B cell (primary cell): ENCODE data around the gene ULK4. TPM values are rescaled to one million over a fixed set of nuclear protein-coding genes. Genes with fewer than 3 reads are reported as not detected.

Source experiments
- ATAC-seq: fragments of 200-7000 bp; cut with Tn5 transposase; one replicate; pipeline ENCODE4 v1.10.0; 2021; ENCODE audit warnings: low read depth, mild to moderate bottlenecking, moderate number of reproducible peaks, moderate library complexity
- CTCF ChIA-PET: fragments of 350-600 bp; sonication (Branson Sonifier 250); formaldehyde crosslinking; loops from one replicate; lab custom pipeline; 2021; ENCODE audit warnings: antibody characterized with exemption, inconsistent platforms; lab: Charles Lee
- POLR2A ChIA-PET: fragments of 350-600 bp; sonication (Branson Sonifier 250); formaldehyde crosslinking; loops from one replicate; lab custom pipeline; 2021; ENCODE audit warnings: antibody characterized with exemption; lab: Charles Lee
- DNase-seq: peaks from one replicate; pipeline ENCODE4 v3.0.0; 2013
- H2AFZ ChIP-seq: 2 replicates; pipeline ENCODE4 v1.6.1; 2012; ENCODE audit warnings: mild to moderate bottlenecking, low read depth, low read length; ENCODE audit not compliant: insufficient read depth, poor library complexity, severe bottlenecking
- H3K27ac ChIP-seq, 2 donors: 1 replicate in 1 of 2; 2 replicates in 1 of 2; pipeline ENCODE4 v1.5.1; 2012 to 2013; ENCODE audit warnings: low read length in 2 of 2, mild to moderate bottlenecking in 2 of 2, moderate library complexity in 1 of 2
- H3K27me3 ChIP-seq, 4 experiments: fragments of 200-600 bp in 1 of 4; sonication (generic) in 1 of 4; replicated peaks in 1 of 4; 1 replicate in 2 of 4; 2 replicates in 2 of 4; pipeline versions ENCODE4 v1.6.1 to v1.7.0; 2013 to 2016; ENCODE audit warnings: low read length in 3 of 4, mild to moderate bottlenecking in 2 of 4, mixed read lengths in 1 of 4, moderate library complexity in 1 of 4; ENCODE audit not compliant: insufficient read depth in 4 of 4, control insufficient read depth in 3 of 4; ENCODE audit errors: control extremely low read depth in 1 of 4
- H3K36me3 ChIP-seq, 2 experiments: replicated peaks in 1 of 2; 1 replicate in 1 of 2; 2 replicates in 1 of 2; pipeline versions ENCODE4 v1.6.1 to v1.7.1; 2013; ENCODE audit warnings: low read length in 1 of 2; ENCODE audit not compliant: insufficient read depth in 2 of 2, control insufficient read depth in 1 of 2; ENCODE audit errors: control extremely low read depth in 1 of 2, extremely low read depth in 1 of 2
- H3K4me1 ChIP-seq, 2 donors: fragments of 200-600 bp in 1 of 2; sonication (generic) in 1 of 2; 1 replicate in 1 of 2; 2 replicates in 1 of 2; pipeline versions ENCODE4 v1.5.1 to v1.6.1; 2013 to 2017; ENCODE audit warnings: low read length in 2 of 2; ENCODE audit not compliant: control insufficient read depth in 2 of 2, insufficient read depth in 2 of 2
- H3K4me2 ChIP-seq: replicated peaks from 2 replicates; pipeline ENCODE3; 2012; ENCODE audit warnings: mild to moderate bottlenecking, low read depth, low read length; ENCODE audit not compliant: poor library complexity, severe bottlenecking
- H3K4me3 ChIP-seq, 5 experiments: fragments of 200-600 bp in 1 of 5; sonication (generic) in 1 of 5; 1 replicate in 3 of 5; 2 replicates in 2 of 5; pipeline versions ENCODE4 v1.5.1 to v1.7.0; 2011 to 2016; ENCODE audit warnings: low read length in 4 of 5, mild to moderate bottlenecking in 4 of 5, low read depth in 2 of 5, control low read depth in 1 of 5, moderate library complexity in 1 of 5; ENCODE audit not compliant: insufficient read depth in 1 of 5; ENCODE audit errors: control extremely low read depth in 1 of 5, extremely low read depth in 1 of 5
- H3K79me2 ChIP-seq: fragments of 200-600 bp; sonication (generic); one replicate; pipeline ENCODE4 v1.6.0; 2016; ENCODE audit warnings: low read length; ENCODE audit not compliant: control insufficient read depth, insufficient read depth
- H3K9ac ChIP-seq: fragments of 200-600 bp; sonication (generic); 2 replicates; pipeline ENCODE4 v1.6.1; 2017; ENCODE audit warnings: mild to moderate bottlenecking, low read length, moderate library complexity
- H3K9me3 ChIP-seq, 3 donors: one replicate each; pipeline versions ENCODE4 v1.6.1 to v1.7.1; 2013; ENCODE audit warnings: low read length in 2 of 3; ENCODE audit not compliant: control insufficient read depth in 2 of 3, insufficient read depth in 1 of 3; ENCODE audit errors: control extremely low read depth in 1 of 3
- H4K20me1 ChIP-seq: 2 replicates; pipeline ENCODE4 v1.6.0; 2012; ENCODE audit warnings: mild to moderate bottlenecking, low read length; ENCODE audit not compliant: insufficient read depth, control insufficient read depth, poor library complexity, severe bottlenecking
- H3K27ac Mint-ChIP-seq: one replicate; pipeline ENCODE4 v1.8.0; 2021; ENCODE audit warnings: mixed read lengths
- H3K27me3 Mint-ChIP-seq: one replicate; pipeline ENCODE4 v1.8.0; 2021; ENCODE audit warnings: mixed read lengths
- H3K4me1 Mint-ChIP-seq: one replicate; pipeline ENCODE4 v1.8.0; 2021; ENCODE audit warnings: mixed read lengths
- H3K4me3 Mint-ChIP-seq: one replicate; pipeline ENCODE4 v1.8.0; 2021; ENCODE audit warnings: mixed read lengths
- H3K9me3 Mint-ChIP-seq: one replicate; pipeline ENCODE4 v1.8.0; 2022; ENCODE audit warnings: mixed read lengths; ENCODE audit not compliant: insufficient read depth
- CTCF ChIP-seq: fragments of 200-600 bp; IDR thresholded peaks from one replicate; pipeline ENCODE4 v1.8.0; 2022; ENCODE audit warnings: antibody characterized with exemption, mild to moderate bottlenecking
- EZH2 ChIP-seq: IDR thresholded peaks from 2 replicates; pipeline ENCODE4 v1.6.1; 2012; ENCODE audit warnings: borderline replicate concordance, low read depth, mild to moderate bottlenecking, moderate library complexity, low read length; ENCODE audit not compliant: insufficient read depth, poor library complexity, severe bottlenecking
- WGBS: methylation state at CpG from one replicate; pipeline ENCODE4 v1.1.5; 2013; ENCODE audit warnings: missing lambda C conversion rate; ENCODE audit not compliant: insufficient coverage; 5-methylcytosine and 5-hydroxymethylcytosine counted together
- intact Hi-C: fragments of 100-400 bp; cut with micrococcal nuclease; formaldehyde crosslinking; loops from one replicate; pipeline ENCODE4 v1.10.0; 2022
- polyA plus RNA-seq: library from polyadenylated mRNA; depleted of rRNA; stranded (reverse); fragments of >200 nt; gene quantifications from 2 replicates; pipeline ENCODE4 v1.2.3, GENCODE V29; 2012
- total RNA-seq, 2 donors: library from RNA; stranded (reverse); fragments of 120-200 nt in 1 of 2; gene quantifications; 1 replicate in 1 of 2; 2 replicates in 1 of 2; pipeline versions ENCODE4 v1.2.3 to v1.2.4, GENCODE V29; 2013 to 2022

Gene ULK4
- total and polyA plus RNA-seq, 2 donors (not counting 1 experiment from before 2014, with no cell fraction given): 5.2 to 33.7 TPM

GRCh38 chr3:41234823-41235721, 726.8 kb downstream of the ULK4 start:
- H3K9ac ChIP-seq: no peak overlapping the region
- no CpG with 5 or more reads among the region's 6 CpGs for WGBS
- H3K27ac ChIP-seq: no peak overlapping the region
- H3K27me3 Mint-ChIP-seq: no peaks in the 10 kb centered on the region
- intact Hi-C loops: no loop called here
- H3K36me3 ChIP-seq: peaks cover 10 to 96% of the 10 kb centered on the region in 2 experiments
- no peaks in the 10 kb centered on the region for H3K4me1 Mint-ChIP-seq
- no peaks in the 10 kb centered on the region for H3K27me3 ChIP-seq
- H3K9me3 Mint-ChIP-seq: no peaks in the 10 kb centered on the region
- peaks cover 35% of the 10 kb centered on the region for H4K20me1 ChIP-seq
- no peak overlapping the region for H2AFZ ChIP-seq
- no peaks in the 10 kb centered on the region for H3K9me3 ChIP-seq
- DNase-seq: no peak
- ATAC-seq: no peak
- no peak overlapping the region for H3K4me3 Mint-ChIP-seq
- no peak overlapping the region for H3K27ac Mint-ChIP-seq
- peaks cover 5% of the 10 kb centered on the region for H3K79me2 ChIP-seq
- no peaks in the 10 kb centered on the region for H3K4me1 ChIP-seq
- H3K4me3 ChIP-seq: no peak overlapping the region
- ChIA-PET CTCF (no interaction called here), POLR2A (no interaction called here)
- no peak overlapping the region for H3K4me2 ChIP-seq
- no peak for TF ChIP-seq CTCF
- TF ChIP-seq EZH2: no peak
